Stimulated activated naive CD8-positive, alpha-beta T cell treated with anti-CD3 and anti-CD28 coated beads, Interleukin-15, Interleukin-2, amounts not matched to agents 100 ng/mL and 50 ng/mL, for 24 hours (primary cell): ENCODE data around the gene ACOT11.
"Not testable (repeated sequence)": the region's sequence is repeated elsewhere in the genome, so short reads cannot be mapped to it uniquely, and the experiment has no call there.

Experiments used
- H3K27ac Mint-ChIP-seq: one replicate; pipeline ENCODE4 v1.8.0; 2021; ENCODE audit warnings: mild to moderate bottlenecking, mixed read lengths
- H3K27me3 Mint-ChIP-seq: one replicate; pipeline ENCODE4 v1.8.0; 2021; ENCODE audit warnings: mixed read lengths
- H3K36me3 Mint-ChIP-seq: one replicate; pipeline ENCODE4 v1.8.0; 2021; ENCODE audit warnings: low read depth, mixed read lengths
- H3K4me1 Mint-ChIP-seq: one replicate; pipeline ENCODE4 v1.8.0; 2021; ENCODE audit warnings: low read depth, mixed read lengths
- H3K4me3 Mint-ChIP-seq: one replicate; pipeline ENCODE4 v1.8.0; 2021; ENCODE audit warnings: mild to moderate bottlenecking, mixed read lengths
- H3K9me3 Mint-ChIP-seq: one replicate; pipeline ENCODE4 v1.8.0; 2021; ENCODE audit warnings: mixed read lengths

The ACOT11 gene

DNA sequence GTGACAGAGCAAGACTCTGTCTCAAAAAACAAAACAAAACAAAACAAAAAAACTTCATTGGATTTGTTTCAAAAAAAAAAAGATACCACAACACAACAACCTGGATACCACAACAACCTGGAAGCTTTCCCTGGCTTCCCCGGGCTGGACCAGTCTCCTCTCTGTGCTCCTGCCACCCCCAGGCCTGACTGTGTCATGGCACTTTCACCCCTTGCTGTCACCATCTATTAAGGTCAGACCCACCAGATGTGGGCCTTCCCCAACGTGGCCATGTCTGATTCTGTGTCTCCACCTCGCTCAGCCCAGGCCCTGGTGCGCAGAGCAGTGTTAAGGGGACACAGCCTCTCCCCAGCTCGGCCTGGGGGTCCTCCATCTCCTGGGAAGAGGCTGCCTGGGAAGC is 28.3 kb upstream of the ACOT11 start:
- no peak overlapping the region for H3K4me3 Mint-ChIP-seq
- no peaks in the 10 kb centered on the region for H3K9me3 Mint-ChIP-seq
- no peaks in the 10 kb centered on the region for H3K4me1 Mint-ChIP-seq
- no peak overlapping the region for H3K27ac Mint-ChIP-seq
- H3K27me3 Mint-ChIP-seq: no peaks in the 10 kb centered on the region
- no peaks in the 10 kb centered on the region for H3K36me3 Mint-ChIP-seq

DNA sequence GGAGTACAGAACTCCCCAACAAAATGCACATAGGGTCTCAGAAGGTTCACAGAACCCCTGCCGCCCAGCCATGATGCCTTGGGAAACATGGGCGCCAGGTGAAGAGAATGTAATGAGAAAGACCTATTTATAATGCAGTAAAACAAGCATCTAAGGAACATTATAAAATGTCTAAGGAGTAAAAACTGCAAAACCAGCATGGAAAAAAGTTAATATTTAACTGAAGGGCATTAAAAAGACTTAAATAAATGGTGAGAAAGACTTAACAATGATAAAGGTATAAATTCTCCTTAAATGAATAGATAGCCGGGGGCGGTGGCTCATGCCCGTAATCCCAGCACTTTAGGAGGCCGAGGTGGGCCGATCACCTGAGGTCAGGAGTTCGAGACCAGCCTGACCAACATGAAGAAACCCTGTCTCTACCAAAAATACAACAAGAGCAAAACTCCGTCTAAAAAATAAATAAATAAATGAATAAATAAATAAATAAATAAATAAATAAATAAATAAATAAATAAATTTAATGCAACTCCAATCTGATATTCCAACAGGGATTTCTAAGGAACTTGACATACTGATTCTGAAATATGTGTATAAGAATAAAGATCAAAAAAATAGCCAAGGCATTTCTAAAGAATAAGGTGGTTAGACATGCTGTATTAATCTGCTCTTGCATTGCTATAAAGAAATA is 27.3 kb upstream of the ACOT11 start:
- no peaks in the 10 kb centered on the region for H3K36me3 Mint-ChIP-seq
- H3K4me1 Mint-ChIP-seq: no peaks in the 10 kb centered on the region
- H3K4me3 Mint-ChIP-seq: no peak overlapping the region
- no peaks in the 10 kb centered on the region for H3K9me3 Mint-ChIP-seq
- no peaks in the 10 kb centered on the region for H3K27me3 Mint-ChIP-seq
- H3K27ac Mint-ChIP-seq: no peak overlapping the region

- not testable (repeated sequence) for H3K27me3 Mint-ChIP-seq, H3K4me1 Mint-ChIP-seq, H3K27ac Mint-ChIP-seq, H3K36me3 Mint-ChIP-seq, H3K9me3 Mint-ChIP-seq, H3K4me3 Mint-ChIP-seq
Observed at GRCh38 chr1:54526565-54526964, 21.5 kb upstream of the ACOT11 start.

- Mint-ChIP-seq H3K4me3 (no peak overlapping the region), H3K27me3 (peaks cover 3% of the 10 kb centered on the region), H3K9me3 (no peaks in the 10 kb centered on the region), H3K27ac (no peak overlapping the region), H3K36me3 (no peaks in the 10 kb centered on the region), H3K4me1 (no peaks in the 10 kb centered on the region)
Observed at GRCh38 chr1:54528613-54529012, 19.4 kb upstream of the ACOT11 start.

DNA sequence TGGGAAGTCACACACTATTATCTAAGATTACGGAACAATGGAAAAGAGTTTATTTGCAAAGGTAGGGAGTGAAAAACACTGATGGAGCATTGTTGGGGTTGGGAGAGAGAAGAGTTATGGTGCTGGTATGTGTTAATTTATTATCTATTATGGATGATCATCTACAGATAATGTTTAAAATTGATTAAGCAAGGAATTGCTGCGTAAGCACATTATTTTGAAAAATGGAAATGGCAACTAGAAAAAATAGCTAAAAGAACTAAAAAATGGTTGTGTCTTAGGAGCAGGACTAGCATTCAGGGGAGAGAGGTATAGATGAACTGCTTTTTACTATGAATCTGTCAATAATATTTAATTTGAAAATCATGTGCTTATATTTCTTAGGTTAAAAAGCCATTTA is 16.0 kb upstream of the ACOT11 start:
- Mint-ChIP-seq H3K4me3 (no peak overlapping the region), H3K36me3 (no peaks in the 10 kb centered on the region), H3K27ac (no peak overlapping the region), H3K4me1 (no peaks in the 10 kb centered on the region), H3K9me3 (no peaks in the 10 kb centered on the region), H3K27me3 (peaks cover 7% of the 10 kb centered on the region)

- not testable (repeated sequence) for H3K36me3 Mint-ChIP-seq, H3K27me3 Mint-ChIP-seq, H3K4me3 Mint-ChIP-seq, H3K4me1 Mint-ChIP-seq, H3K9me3 Mint-ChIP-seq, H3K27ac Mint-ChIP-seq
Observed at GRCh38 chr1:54536656-54537055, 11.4 kb upstream of the ACOT11 start.

GRCh38 chr1:54537611-54538010 is 10.4 kb upstream of the ACOT11 start:
- H3K4me1 Mint-ChIP-seq: peaks cover 14% of the 10 kb centered on the region
- no peaks in the 10 kb centered on the region for H3K9me3 Mint-ChIP-seq
- no peak overlapping the region for H3K4me3 Mint-ChIP-seq
- H3K36me3 Mint-ChIP-seq: no peaks in the 10 kb centered on the region
- H3K27ac Mint-ChIP-seq: no peak overlapping the region
- peaks cover 8% of the 10 kb centered on the region for H3K27me3 Mint-ChIP-seq

GRCh38 chr1:54538538-54538937 is 9.5 kb upstream of the ACOT11 start:
- Mint-ChIP-seq H3K27ac (no peak overlapping the region), H3K27me3 (peaks cover 8% of the 10 kb centered on the region), H3K9me3 (no peaks in the 10 kb centered on the region), H3K36me3 (no peaks in the 10 kb centered on the region), H3K4me3 (no peak overlapping the region), H3K4me1 (peaks cover 20% of the 10 kb centered on the region)

- peaks cover 4% of the 10 kb centered on the region for H3K27me3 Mint-ChIP-seq
- H3K4me3 Mint-ChIP-seq: peak overlapping the region; percentile 70
- H3K27ac Mint-ChIP-seq: no peak overlapping the region
- H3K9me3 Mint-ChIP-seq: no peaks in the 10 kb centered on the region
- peaks cover 20% of the 10 kb centered on the region for H3K4me1 Mint-ChIP-seq
- no peaks in the 10 kb centered on the region for H3K36me3 Mint-ChIP-seq
Observed at GRCh38 chr1:54540582-54541295, 7.3 kb upstream of the ACOT11 start.

DNA sequence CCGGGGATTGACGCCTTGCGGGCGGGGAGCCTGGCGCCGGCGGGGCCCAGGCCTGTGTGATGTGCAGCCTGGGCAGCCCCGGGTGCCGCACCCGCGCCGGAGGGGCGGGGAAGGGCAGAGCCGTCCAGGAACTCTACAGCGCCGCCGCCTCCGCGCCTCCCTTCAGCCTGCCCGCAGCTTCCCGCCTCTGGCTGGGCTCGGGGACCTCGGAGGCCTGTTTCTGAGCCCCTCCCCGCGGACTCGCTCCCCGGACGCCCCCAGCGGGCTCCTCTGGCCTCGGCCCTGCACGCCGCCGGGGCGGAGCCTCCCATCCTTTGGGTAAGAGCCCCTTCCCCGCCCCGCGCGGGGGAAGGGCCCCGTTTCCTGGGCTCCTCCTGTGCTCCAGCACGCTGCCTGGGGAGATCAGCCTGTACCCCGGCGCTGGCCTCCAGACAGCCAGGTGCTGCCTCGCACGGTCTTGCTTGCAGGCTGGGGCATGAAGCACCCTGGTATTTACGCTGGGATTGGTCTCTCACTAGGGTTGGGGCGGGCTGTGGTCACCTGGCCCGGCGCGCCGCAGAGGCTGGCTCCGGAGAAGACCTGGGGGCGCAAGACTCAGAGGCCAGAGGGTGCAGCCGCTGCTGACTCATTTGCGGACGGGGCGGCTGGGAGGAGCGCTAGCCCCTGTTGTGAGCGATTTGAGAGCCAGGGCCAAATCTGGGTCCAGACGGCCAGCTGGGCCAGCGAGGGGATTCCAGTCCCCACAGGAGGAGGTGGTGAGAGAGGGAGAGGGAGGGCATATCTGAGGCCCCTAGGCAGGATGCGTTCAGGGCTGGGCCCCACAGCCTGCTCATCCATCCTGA is 5.7 kb upstream of the ACOT11 start:
- Mint-ChIP-seq H3K27me3 (peaks cover 4% of the 10 kb centered on the region), H3K9me3 (no peaks in the 10 kb centered on the region), H3K4me1 (peaks cover 20% of the 10 kb centered on the region), H3K27ac (no peak overlapping the region), H3K36me3 (no peaks in the 10 kb centered on the region), H3K4me3 (peak overlapping the region; percentile 72)

GRCh38 chr1:54542962-54543539 is 5.0 kb upstream of the ACOT11 start:
- H3K4me1 Mint-ChIP-seq: peaks cover 20% of the 10 kb centered on the region
- no peaks in the 10 kb centered on the region for H3K9me3 Mint-ChIP-seq
- H3K27ac Mint-ChIP-seq: no peak overlapping the region
- no peaks in the 10 kb centered on the region for H3K36me3 Mint-ChIP-seq
- H3K4me3 Mint-ChIP-seq: peak overlapping the region; percentile 72
- H3K27me3 Mint-ChIP-seq: peaks cover 4% of the 10 kb centered on the region

- peaks cover 4% of the 10 kb centered on the region for H3K27me3 Mint-ChIP-seq
- no peaks in the 10 kb centered on the region for H3K9me3 Mint-ChIP-seq
- no peak overlapping the region for H3K4me3 Mint-ChIP-seq
- no peaks in the 10 kb centered on the region for H3K36me3 Mint-ChIP-seq
- peaks cover 20% of the 10 kb centered on the region for H3K4me1 Mint-ChIP-seq
- peak overlapping the region; percentile 14 for H3K27ac Mint-ChIP-seq
Observed at GRCh38 chr1:54543729-54544496, 4.1 kb upstream of the ACOT11 start.

DNA sequence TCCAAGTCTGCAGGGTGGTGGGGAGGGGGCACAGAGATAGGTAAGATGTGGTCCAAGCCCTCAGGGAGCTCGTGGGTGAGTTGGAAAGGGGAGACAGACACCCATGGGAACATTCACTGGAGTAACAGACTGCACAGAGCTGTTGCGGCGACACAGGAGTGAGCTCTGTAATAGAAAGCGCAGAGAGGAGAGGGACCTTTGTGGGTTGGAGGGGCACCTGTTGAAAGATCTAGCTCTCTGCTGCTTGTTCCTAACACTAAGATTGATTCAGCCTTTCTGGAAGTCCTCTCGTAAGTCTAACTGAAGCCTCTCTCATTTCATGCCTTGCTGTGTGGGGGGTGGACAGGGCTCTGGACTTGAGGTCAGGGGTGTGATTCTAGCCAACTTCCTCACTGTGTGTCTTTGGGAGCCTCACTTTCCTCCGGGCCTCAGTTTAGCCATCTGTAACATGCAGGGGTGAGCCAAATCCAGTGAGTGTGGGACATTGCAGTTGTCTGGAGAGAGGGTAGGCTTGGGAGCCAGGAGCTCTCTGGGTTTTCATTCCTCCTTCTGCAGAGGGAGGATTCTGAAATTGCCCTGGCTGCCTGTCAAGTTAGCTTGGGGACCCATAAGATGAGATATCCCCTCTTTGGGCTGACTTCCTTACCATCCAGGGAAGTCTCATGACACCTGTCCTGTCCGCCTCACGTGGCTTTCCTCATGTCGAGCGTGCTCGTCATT is 2.0 kb upstream of the ACOT11 start:
- H3K27me3 Mint-ChIP-seq: no peaks in the 10 kb centered on the region
- no peaks in the 10 kb centered on the region for H3K36me3 Mint-ChIP-seq
- peaks cover 14% of the 10 kb centered on the region for H3K4me1 Mint-ChIP-seq
- no peak overlapping the region for H3K27ac Mint-ChIP-seq
- H3K4me3 Mint-ChIP-seq: no peak overlapping the region
- H3K9me3 Mint-ChIP-seq: no peaks in the 10 kb centered on the region
